NCI-H2196 (cell line): ENCODE results near the gene P2RX2.
A peak's percentile ranks its signal among the peaks of the same experiment; 100 is the strongest.

Experiments used
- DNase-seq: peaks from one replicate; lab custom pipeline; 2025; ENCODE audit not compliant: unreplicated experiment; lab: John Stamatoyannopoulos, UW

The P2RX2 gene

GRCh38 chr12:132602572-132603239 is 15.9 kb upstream of the P2RX2 start:
- no peak for DNase-seq

DNA sequence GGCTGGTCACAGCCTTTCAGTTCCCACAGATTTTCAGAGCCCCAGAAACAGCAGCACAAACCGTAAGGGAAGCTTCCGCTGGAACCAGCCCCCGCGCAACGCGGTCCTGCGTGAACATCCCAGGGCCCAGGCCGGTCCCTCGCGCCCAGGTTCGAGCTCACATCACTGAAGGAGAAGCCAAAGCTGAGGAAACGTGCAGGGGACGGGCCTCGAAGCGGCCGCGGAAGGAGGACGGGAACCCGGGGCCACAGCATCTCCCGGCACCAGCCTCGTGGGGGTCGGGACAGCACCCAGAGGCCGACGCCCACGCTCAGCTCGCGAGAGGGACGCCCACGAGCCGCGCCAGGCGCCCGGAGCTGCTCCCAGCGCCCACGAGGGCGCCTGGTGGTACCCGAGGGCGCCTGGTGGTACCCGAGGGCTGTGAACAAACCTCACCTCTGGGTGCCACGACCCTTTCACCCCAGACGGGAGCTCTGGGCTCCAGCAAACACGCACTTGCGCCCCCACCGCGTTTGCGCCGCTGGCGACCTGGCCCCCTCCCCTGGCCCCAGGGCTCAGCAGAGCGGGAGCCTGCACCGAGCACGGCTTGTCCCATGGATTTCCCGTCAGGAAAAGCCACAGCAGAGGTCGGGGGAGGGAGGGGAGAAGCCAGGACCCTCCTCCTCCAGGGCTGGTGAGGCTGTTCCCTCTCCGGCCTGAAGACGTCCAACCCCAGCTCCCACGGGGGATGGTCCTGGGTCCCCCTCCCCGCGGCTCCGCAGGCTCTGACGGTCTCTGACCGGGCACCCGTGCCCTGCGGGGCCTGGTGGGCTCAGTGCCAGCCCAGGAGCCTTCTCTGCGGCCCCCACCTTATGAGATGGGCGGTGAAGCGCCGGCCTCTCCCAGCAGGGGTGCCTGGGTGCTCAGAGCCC is 15.1 kb upstream of the P2RX2 start:
- DNase-seq = no peak

- no peak for DNase-seq
These were observed 14.4 kb upstream of the P2RX2 start for GRCh38 chr12:132604151-132604618.

- no peak for DNase-seq
These were observed 13.7 kb upstream of the P2RX2 start for GRCh38 chr12:132604668-132605441.

- no peak for DNase-seq
These were observed 12.7 kb upstream of the P2RX2 start for GRCh38 chr12:132605892-132606291.

DNA sequence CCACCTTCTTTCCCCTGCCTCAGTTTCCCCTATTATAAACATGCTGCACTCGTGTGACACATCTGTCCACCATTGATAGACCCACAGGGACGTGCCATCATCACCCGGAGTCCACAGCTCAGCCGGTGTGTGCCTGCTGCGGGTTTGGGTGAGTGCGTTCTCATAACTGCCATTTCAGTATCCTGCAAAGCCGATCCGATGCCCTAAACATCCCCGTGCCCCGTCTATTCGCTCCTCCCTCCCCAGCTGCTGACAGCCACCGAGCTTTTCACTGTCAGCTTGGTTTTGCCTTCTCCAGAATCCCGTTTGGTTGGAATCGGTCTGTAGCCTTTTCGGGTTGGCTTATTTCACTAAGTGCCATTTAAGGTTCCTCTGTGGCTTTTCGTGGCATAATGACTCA is 12.1 kb upstream of the P2RX2 start:
- no peak for DNase-seq

GRCh38 chr12:132606927-132607326 is 11.6 kb upstream of the P2RX2 start:
- DNase-seq = no peak

- no peak for DNase-seq
These were observed 10.1 kb upstream of the P2RX2 start for GRCh38 chr12:132608231-132609171.

GRCh38 chr12:132610051-132610759 is 8.4 kb upstream of the P2RX2 start, which contains the start of gene LRCOL1:
Gene LRCOL1 (minus strand): TSS chr12:132610582. CDS start chr12:132606251, 4,331 bp downstream.
- no peak for DNase-seq

DNA sequence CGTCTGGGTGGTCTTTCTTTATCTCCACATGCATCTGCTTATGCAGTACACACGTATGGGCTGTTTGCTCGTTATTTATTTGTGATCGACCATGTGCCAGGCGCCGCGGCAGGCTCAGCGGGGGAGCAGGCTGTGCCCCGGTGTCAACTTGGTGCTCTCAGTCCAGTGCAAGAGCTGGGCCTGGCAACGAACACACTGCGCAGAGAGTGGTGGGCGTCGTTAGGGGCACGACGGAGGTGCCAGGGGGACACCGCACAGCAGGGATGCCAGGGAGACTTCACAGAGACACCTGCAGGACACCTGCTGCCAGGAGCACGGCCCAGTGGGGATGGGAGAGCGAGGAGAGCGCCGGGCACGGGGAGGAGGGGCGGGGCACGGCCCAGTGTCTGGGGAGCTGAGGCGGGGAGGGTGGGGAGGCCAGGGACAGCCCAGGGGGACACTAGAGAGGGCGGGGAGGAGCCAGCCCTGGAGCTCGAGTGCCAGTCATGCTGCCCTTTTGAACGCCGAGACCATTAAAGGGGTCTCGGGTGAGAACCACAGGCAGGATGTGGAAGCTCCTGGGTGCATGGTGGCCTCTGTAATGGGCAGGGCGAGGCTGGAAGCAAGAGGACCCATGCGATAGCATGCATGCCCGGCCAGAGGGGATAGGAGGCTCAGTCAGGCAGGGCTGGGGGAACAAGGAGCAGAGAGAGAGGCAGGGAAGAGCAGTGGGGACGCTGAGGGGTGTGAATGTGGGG is 7.5 kb upstream of the P2RX2 start:
- no peak for DNase-seq

DNA sequence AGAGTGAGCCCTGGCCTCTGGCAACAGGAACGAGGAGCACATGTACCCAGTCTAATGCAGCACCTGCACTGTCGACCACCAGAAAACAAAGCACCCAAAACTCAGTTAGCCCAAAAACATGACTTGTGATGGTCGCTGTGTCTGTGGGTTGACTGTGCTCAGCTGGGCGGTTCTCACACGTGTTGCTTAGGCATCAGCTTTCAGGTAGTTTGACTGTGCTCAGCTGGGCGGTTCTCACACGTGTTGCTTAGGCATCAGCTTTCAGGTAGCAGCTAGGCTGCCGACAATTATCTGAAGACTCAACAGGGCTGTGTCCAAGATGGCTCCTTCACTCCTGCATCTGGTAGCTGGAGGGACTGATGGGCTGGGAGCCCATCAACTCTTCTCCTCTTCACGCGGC is 7.0 kb upstream of the P2RX2 start:
- DNase-seq = no peak

DNA sequence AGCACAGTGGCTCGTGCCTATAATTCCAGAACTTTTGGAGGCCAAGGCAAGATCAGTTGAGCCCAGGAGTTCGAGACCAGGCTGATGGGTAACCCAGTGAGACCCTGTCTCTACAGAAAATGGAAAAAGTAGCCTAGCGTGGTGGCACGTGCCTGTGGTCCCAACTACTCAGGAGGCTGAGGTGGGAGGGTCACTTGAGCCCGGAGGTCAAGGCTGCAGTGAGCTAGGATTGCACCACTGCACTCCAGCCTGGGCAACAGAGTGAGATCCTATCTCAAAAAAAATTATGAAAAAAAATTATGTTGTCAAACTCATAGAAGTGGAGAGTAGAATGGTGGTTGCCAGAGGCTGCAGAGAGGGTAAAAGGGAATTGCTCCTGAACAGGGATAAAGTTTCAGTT is 4.5 kb upstream of the P2RX2 start:
- DNase-seq = no peak

- DNase-seq = peak; percentile 84
These were observed 3.6 kb upstream of the P2RX2 start for GRCh38 chr12:132614861-132615578.

DNA sequence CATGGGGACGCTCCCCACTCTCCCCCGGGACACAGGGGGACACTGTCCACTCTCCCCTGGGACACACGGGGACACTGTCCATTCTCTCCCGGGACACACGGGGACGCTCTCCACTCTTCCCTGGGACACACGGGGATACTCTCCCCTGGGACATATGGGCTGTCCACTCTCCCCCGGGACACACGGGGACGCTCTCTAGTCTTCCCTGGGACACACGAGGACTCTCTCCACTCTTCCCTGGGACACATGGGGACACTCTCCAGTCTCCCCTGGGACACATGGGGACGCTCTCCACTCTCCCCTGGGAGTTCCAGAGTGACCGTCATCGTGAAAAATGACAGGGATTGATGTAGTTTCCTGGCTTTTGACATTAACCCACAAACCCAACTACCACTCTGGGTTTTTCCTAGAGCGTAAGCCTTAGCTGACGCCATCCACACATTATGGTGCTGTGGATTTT is 3.0 kb upstream of the P2RX2 start:
- DNase-seq = no peak

DNA sequence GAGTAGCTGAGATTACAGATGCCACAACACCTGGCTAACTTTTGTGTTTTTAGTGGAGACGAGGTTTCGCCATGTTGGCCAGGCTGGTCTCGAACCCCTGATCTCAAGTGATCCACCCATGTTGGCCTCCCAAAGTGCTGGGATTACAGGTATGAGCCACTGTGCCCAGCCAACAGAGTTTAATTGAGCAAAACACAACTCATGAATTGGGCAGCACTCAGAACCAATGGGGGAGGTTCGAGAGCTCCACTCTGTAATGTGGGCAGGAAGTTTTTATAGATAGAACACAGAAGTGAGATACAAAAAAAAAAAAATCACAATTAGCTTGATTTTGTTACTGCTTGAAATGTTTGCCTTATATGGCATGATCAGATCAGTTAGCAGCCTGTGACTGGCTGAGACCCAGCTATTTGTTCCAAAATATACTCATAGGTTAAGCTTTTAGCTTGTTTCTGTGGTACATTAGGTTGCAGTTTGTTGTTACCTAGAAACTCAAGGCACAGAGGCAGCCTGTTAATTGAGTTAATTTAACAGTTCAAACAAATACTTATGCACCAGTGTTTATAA is 1.4 kb upstream of the P2RX2 start:
- no peak for DNase-seq

DNA sequence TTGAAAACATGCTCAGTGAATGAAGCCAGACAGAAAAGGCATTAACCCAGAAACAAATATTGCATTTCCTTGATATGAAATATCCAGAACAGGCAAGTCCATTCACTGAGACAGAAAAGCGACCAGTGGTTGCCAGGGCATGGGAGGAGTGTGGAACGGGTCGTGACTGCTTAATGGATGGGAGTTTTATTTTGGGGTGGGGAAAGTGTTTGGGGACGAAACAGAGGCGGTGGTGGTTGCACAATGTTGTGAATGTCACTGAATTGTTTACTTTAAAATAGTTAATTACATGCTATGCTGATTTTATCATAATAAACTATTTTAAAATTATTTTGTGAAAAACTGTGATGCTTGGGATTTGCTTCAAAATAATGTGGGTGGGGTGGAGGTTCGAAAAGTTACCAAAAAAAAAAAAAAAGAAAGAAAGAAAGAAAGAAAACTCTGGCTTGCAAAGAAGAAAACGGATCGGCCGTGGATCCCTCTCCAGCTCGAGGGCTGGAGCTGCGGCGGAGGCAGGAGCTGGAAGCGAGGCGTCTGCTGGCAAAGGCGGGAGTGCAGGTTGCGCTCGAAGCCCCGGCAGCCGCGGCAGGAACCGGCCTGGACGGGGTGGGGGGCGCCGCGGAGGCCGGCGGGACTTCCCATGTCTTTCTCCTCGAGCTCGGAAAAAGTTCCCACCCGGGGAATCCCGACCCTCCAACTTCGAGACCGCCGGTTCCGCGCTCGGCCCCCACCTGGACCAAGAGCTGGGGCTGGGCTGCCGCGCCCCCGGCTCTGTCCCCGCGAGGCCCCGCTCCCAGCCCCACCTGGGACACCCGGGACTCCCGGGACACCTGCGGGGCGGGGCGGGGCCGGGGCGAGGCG is 524 bp upstream of the P2RX2 start:
- DNase-seq = no peak

DNA sequence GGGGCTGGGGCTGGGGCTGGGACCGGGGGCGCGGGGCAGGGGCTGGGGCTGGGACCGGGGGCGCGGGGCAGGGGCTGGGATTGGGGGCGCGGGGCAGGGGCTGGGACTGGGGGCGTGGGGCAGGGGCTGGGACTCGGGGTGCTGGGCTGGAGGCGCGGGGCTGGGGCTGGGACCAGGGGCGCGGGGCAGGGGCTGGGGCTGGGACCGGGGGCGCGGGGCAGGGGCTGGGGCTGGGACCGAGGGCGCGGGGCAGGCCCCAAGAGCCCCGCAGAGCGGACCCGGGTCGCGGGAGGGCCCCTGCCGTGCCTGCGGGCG is 452 bp downstream of the P2RX2 start:
- no peak for DNase-seq
